Lower leg skin (tissue), 4 donors: ENCODE data around the gene RAB19. TPM values are rescaled to one million over a fixed set of nuclear protein-coding genes. Genes with fewer than 3 reads are reported as not detected.

Source experiments
- DNase-seq, 2 donors: peaks; one replicate each; pipeline ENCODE4 v3.0.0-alpha.2; 2019; ENCODE audit warnings: low spot score in 2 of 2
- H3K4me3 ChIP-seq: fragments of 200-600 bp; sonication (generic); 2 replicates; pipeline ENCODE4 v1.5.1; 2017; ENCODE audit warnings: mild to moderate bottlenecking, low read depth; ENCODE audit not compliant: poor library complexity, severe bottlenecking
- CTCF ChIP-seq, 3 donors: fragments of 450-650 bp; IDR thresholded peaks; one replicate each; pipeline ENCODE4 v1.5.1; 2016; ENCODE audit warnings: antibody characterized with exemption in 3 of 3, mild to moderate bottlenecking in 3 of 3, moderate library complexity in 2 of 3
- POLR2A ChIP-seq, 2 donors: fragments of 450-650 bp; IDR thresholded peaks; one replicate each; pipeline ENCODE4 v1.6.1; 2016 to 2017; ENCODE audit warnings: antibody characterized with exemption in 2 of 2, mild to moderate bottlenecking in 1 of 2, moderate library complexity in 1 of 2
- WGBS, 2 donors: methylation state at CpG; one replicate each; pipeline ENCODE4 v1.1.5; 2018; 5-methylcytosine and 5-hydroxymethylcytosine counted together
- intact Hi-C: fragments of 100-400 bp; cut with DNase I; formaldehyde crosslinking; loops from one replicate; pipeline ENCODE4 v1.15.0; 2023; ENCODE audit warnings: low total_unique reads
- total RNA-seq, 4 donors: library from RNA; depleted of rRNA; stranded (reverse); fragments of >200 nt; gene quantifications; one replicate each; pipeline ENCODE4 v1.1.0, GENCODE V29; 2016

RAB19 gene
- total RNA-seq, 4 donors from 2014 or later, result 0.47 to 1.5 (median 0.72) TPM; not detected in 1

- no peak for DNase-seq
- WGBS, 2 donors, result 46 to 86% methylated on average over 1 of the region's 1 CpG
- H3K4me3 ChIP-seq, result no peak overlapping the region
- TF ChIP-seq CTCF (IDR thresholded peaks at IDR 0.05), result no peak
- TF ChIP-seq POLR2A (IDR thresholded peaks at IDR 0.05), result no peak
- intact Hi-C loops, result no loop called here
Measured at GRCh38 chr7:140384894-140385545, 18.8 kb upstream of the RAB19 start.

- 83 to 85% methylated on average over 10 of the region's 10 CpGs for WGBS, 2 donors
- DNase-seq, result no peak
- no peak overlapping the region for H3K4me3 ChIP-seq
- intact Hi-C loops, result no loop called here
- TF ChIP-seq CTCF (IDR thresholded peaks at IDR 0.05), result no peak
- no peak for TF ChIP-seq POLR2A (IDR thresholded peaks at IDR 0.05)
Measured at GRCh38 chr7:140389445-140389844, 14.4 kb upstream of the RAB19 start.

- intact Hi-C loops, result no loop called here
- WGBS, 2 donors, result 69 to 78% methylated on average over 4 of the region's 4 CpGs
- no peak overlapping the region for H3K4me3 ChIP-seq
- DNase-seq, result no peak
- TF ChIP-seq POLR2A (IDR thresholded peaks at IDR 0.05) (no peak), CTCF (IDR thresholded peaks at IDR 0.05) (no peak)
Measured at GRCh38 chr7:140390034-140390433, 13.8 kb upstream of the RAB19 start.

- no peak overlapping the region for H3K4me3 ChIP-seq
- 89 to 90% methylated on average over 8 of the region's 8 CpGs for WGBS, 2 donors
- intact Hi-C loops, result no loop called here
- DNase-seq, result no peak
- TF ChIP-seq POLR2A (IDR thresholded peaks at IDR 0.05) (no peak), CTCF (IDR thresholded peaks at IDR 0.05) (no peak)
Measured at GRCh38 chr7:140390466-140391190, 13.2 kb upstream of the RAB19 start.

DNA sequence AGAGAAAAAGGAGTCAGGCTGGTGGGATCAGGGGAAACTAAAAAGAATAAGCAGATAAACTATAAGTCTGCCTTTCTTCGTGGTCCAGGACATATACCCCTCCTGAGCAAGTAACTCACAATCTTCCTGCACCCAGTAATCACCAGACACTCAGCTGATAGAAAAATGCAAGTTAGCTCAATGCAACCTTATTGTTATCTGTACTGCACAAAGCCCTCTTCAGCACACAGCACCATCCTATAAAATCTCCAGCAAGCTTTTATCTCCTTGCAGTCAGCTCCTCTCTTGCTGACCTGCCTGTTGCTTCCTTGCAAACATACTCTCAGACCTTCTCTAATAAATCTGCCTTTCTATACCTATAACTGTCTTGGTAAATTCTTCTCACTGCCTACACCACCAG lies 12.2 kb upstream of the RAB19 start:
- H3K4me3 ChIP-seq, result no peak overlapping the region
- no peak for TF ChIP-seq POLR2A (IDR thresholded peaks at IDR 0.05)
- no peak for TF ChIP-seq CTCF (IDR thresholded peaks at IDR 0.05)
- intact Hi-C loops, result no loop called here
- 90 to 91% methylated on average over 1 of the region's 1 CpG for WGBS, 2 donors
- no peak for DNase-seq
